Measurements from ENCODE around the gene ARFGAP1.

ARFGAP1 gene

DNA sequence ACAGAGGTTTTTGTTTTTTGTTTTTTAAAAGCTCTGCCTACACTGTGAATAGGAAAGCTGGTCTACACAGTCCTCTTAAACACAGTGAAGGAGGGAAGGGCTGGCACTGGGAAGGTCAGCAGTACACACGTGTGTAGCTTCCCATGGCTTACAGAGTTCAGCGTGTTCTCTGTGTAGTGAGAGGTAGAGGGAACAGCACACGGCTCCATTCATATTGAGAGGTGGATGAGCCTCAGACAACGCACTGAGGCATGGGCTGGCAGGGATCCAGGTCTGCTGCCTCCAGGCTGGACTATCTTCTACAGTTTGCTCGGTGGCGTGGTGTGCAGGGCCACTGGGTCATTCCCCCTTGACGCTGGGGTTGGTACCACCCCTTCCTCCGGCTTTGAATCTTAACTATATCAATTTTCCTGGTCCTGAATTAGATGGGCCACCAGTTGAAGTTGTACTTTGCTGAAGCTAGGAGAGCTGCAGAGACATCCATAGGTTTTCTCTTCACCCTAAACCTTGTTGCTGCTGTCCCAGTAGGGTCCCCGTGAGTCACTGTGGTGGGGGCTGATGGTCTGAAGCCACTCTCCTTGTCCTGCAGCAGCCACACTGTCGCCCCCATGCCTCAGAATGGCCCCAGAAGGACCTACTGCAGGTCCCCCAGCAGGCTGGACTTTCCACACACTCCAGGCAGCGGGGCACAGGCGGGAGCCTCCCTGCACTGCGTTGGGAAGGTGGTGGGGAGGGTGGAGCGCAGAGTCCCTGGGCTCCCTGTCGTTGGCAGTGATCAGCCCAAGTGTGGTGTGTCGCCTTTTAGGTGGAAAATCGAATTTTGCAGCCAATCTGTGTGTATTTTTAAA is 2.0 kb downstream of the ARFGAP1 start:
- no peak for DNase-seq (ENCODE audit: low read depth)
- in situ Hi-C loops (cut with HindIII; ENCODE audit: low sequenced_read_pairs) = no loop called here
- TF ChIP-seq, protein P1, sequence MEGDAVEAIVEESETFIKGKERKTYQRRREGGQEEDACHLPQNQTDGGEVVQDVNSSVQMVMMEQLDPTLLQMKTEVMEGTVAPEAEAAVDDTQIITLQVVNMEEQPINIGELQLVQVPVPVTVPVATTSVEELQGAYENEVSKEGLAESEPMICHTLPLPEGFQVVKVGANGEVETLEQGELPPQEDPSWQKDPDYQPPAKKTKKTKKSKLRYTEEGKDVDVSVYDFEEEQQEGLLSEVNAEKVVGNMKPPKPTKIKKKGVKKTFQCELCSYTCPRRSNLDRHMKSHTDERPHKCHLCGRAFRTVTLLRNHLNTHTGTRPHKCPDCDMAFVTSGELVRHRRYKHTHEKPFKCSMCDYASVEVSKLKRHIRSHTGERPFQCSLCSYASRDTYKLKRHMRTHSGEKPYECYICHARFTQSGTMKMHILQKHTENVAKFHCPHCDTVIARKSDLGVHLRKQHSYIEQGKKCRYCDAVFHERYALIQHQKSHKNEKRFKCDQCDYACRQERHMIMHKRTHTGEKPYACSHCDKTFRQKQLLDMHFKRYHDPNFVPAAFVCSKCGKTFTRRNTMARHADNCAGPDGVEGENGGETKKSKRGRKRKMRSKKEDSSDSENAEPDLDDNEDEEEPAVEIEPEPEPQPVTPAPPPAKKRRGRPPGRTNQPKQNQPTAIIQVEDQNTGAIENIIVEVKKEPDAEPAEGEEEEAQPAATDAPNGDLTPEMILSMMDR (IDR thresholded peaks at IDR 0.05; ENCODE audit: low read depth, low read length, missing control alignments) = no peak
- no peak overlapping the region for H3K4me3 ChIP-seq (ENCODE audit: low read depth, low read length)

DNA sequence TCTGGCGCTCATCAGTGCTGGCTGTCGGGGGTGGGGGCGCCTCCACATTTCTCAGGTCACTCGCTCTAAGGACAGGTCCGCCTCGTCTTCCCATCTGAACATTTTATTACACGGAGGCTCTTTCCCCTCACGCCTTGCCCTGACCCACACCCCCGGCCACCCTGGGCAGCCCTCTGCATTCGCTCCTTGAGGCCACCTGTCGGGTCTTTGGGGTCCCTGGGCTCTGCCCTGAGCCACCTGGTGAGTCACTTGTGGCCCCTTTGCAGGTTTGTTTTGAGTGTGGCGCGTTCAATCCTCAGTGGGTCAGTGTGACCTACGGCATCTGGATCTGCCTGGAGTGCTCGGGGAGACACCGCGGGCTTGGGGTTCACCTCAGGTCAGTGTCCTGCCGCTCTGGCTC is 3.2 kb downstream of the ARFGAP1 start:
- TF ChIP-seq, protein P1 (IDR thresholded peaks at IDR 0.05; ENCODE audit: low read depth, low read length, missing control alignments) = no peak
- H3K4me3 ChIP-seq (ENCODE audit: low read depth, low read length) = no peak overlapping the region
- DNase-seq (ENCODE audit: low read depth) = no peak

DNA sequence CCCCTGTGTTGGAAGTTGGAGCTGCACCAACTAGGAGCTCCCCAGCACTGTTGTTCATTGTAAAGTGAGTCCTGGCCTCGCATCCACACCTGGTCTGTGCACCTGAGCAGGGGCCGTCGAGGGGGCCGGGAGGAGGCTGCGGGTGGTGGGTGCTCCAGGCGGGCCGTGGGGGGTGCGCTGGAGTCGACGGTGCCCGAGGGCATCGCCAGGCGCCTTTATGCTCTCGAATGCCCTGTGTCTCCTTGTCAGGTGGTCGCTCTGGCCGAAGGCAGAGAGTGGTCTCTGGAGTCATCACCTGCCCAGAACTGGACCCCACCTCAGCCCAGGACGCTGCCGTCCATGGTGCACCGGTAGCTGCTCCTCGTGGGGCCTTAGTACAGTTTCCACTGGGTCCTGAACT is 4.3 kb downstream of the ARFGAP1 start:
- in situ Hi-C loops (cut with HindIII; ENCODE audit: low sequenced_read_pairs) = no loop called here
- no peak for DNase-seq (ENCODE audit: low read depth)
- TF ChIP-seq, protein P1 (IDR thresholded peaks at IDR 0.05; ENCODE audit: low read depth, low read length, missing control alignments) = no peak
- no peak overlapping the region for H3K4me3 ChIP-seq (ENCODE audit: low read depth, low read length)

More for the DNA sequence above, 3.2 kb downstream of the ARFGAP1 start:
- in situ Hi-C loops (cut with HindIII; ENCODE audit: low sequenced_read_pairs) = no loop called here

DNA sequence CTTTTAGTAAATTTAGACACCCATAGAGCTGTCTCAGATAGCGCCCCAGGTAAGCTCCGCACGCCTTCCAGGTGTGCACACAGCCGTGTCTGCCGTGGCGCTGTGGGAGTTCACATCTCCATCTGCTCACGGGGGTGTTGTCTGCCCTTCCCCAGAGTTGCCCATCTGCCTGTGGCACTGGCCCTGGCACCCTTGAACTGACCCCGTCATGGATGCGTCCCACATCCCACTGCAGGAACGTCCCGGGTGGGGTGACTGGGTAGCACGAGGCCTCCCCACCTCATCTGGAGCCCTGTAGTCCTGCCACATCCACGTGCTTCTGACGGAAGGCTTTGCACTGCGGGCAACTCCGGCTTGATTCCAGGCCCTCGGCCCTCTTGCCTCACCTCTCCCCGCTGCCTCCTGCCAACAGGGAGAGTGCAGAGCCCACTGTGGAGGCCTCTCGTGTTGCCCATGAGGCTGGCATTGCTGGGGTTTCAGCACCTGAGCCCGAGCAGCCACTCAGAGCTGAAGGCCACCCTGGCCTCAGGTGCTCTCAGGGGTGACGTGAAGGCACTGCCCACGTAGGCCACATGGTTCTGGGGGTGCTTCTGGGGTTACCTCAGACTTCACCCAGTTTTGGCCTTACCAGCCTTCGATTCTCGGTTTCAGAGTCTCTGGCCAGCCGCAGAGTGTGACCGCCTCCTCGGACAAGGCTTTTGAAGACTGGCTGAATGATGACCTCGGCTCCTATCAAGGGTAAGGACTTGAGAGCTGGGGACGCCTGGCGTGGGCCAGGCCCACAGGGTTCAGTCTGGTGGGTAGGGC is 5.1 kb downstream of the ARFGAP1 start:
- DNase-seq (ENCODE audit: low read depth) = no peak
- TF ChIP-seq, protein P1 (IDR thresholded peaks at IDR 0.05; ENCODE audit: low read depth, low read length, missing control alignments) = no peak
- H3K4me3 ChIP-seq (ENCODE audit: low read depth, low read length) = no peak overlapping the region
- in situ Hi-C loops (cut with HindIII; ENCODE audit: low sequenced_read_pairs) = no loop called here

DNA sequence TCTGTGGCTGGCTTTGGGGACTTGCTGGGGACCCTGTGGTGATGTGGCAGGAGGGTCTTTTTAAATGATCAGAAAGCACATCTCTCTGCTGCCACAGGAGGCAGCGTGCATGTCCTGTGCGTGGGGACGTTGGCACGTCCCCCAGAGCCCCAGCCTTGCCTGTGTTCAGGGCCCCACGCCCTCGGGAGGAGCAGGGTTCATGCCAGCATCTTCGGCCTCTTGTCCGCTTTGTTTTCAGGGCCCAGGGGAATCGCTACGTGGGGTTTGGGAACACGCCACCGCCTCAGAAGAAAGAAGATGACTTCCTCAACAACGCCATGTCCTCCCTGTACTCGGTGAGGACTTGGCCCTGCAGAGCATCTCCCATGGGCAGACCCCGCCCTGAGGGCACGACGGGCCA is 6.0 kb downstream of the ARFGAP1 start:
- no peak for DNase-seq (ENCODE audit: low read depth)
- H3K4me3 ChIP-seq (ENCODE audit: low read depth, low read length) = no peak overlapping the region
- in situ Hi-C loops (cut with HindIII; ENCODE audit: low sequenced_read_pairs) = no loop called here
- TF ChIP-seq, protein P1 (IDR thresholded peaks at IDR 0.05; ENCODE audit: low read depth, low read length, missing control alignments) = no peak

DNA sequence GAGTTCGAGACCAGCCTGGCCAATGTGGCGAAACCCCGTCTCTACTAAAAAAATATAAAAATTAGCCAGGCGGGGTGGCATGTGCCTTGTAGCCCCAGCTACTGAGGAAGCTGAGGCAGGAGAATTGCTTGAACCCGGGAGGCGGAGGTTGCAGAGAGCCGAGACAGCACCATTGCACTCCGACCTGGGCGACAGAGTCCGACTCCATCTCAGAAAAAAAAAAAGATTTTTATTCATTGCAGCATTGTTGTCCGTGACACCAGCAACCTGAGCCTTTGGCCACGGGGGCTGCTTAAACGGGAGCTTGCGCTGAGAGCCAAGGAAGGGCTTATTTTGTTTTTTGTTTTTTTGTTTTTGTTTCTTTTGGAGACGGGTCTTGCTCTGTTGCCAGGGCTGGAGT is 7.3 kb downstream of the ARFGAP1 start:
- in situ Hi-C loops (cut with HindIII; ENCODE audit: low sequenced_read_pairs) = no loop called here
- TF ChIP-seq, protein P1 (IDR thresholded peaks at IDR 0.05; ENCODE audit: low read depth, low read length, missing control alignments) = no peak
- no peak for DNase-seq (ENCODE audit: low read depth)
- no peak overlapping the region for H3K4me3 ChIP-seq (ENCODE audit: low read depth, low read length)
